Loucy (cell line): ENCODE measurements around the gene LTBP2.

Experiments used
- EZH2phosphoT487 ChIP-seq: fragments of 200-600 bp; IDR thresholded peaks from 2 replicates; pipeline ENCODE4 v1.6.1; 2018; ENCODE audit warnings: antibody characterized with exemption, mild to moderate bottlenecking, moderate library complexity, borderline replicate concordance
- TF ChIP-seq, protein P1 (sequence below): fragments of 200-600 bp; sonication (generic); conservative IDR thresholded peaks from 2 replicates; pipeline ENCODE4 v1.5.1; 2014; ENCODE audit warnings: mild to moderate bottlenecking, antibody characterized with exemption, low read length

DNA sequence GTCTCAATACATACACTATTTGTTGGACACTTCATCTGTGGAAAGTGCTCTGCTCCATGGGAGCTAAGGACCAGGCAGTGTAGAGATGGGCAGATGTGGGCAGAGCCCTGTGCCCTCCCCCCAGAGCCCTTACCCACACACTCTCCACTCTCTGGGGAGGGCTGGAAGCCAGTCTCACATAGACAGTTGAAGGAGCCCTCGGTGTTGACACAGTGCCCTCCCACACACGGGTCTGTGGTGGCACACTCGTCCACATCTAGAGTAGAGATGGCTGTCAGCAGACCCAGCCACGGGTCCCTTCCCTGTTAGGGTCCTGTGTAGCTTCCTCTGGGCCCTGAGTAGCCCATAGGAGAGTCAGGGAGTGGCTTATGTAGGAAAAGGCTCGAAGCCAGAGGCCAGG, 104.2 kb downstream of the LTBP2 start:
- TF ChIP-seq, protein P1, sequence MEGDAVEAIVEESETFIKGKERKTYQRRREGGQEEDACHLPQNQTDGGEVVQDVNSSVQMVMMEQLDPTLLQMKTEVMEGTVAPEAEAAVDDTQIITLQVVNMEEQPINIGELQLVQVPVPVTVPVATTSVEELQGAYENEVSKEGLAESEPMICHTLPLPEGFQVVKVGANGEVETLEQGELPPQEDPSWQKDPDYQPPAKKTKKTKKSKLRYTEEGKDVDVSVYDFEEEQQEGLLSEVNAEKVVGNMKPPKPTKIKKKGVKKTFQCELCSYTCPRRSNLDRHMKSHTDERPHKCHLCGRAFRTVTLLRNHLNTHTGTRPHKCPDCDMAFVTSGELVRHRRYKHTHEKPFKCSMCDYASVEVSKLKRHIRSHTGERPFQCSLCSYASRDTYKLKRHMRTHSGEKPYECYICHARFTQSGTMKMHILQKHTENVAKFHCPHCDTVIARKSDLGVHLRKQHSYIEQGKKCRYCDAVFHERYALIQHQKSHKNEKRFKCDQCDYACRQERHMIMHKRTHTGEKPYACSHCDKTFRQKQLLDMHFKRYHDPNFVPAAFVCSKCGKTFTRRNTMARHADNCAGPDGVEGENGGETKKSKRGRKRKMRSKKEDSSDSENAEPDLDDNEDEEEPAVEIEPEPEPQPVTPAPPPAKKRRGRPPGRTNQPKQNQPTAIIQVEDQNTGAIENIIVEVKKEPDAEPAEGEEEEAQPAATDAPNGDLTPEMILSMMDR: no peak
- TF ChIP-seq EZH2phosphoT487: no peak
